Motor neuron (in vitro differentiated cells): ENCODE measurements around the gene IL24. TPM values are rescaled to one million over a fixed set of nuclear protein-coding genes. Genes with fewer than 3 reads are reported as not detected.

Experiments used
- ATAC-seq, 8 experiments: fragments of 200-7000 bp; cut with Tn5 transposase; replicated peaks in 6 of 8; 2 replicates each; pipeline ENCODE4 v1.8.0; 2021; ENCODE audit warnings: mild to moderate bottlenecking in 8 of 8, moderate library complexity in 8 of 8
- H3K27ac ChIP-seq, 2 donors: fragments of 250-450 bp; sonication (Bioruptor Pico); 2 replicates each; pipeline ENCODE4 v1.9.0; 2021; ENCODE audit warnings: antibody characterized with exemption in 2 of 2, mild to moderate bottlenecking in 2 of 2, moderate library complexity in 1 of 2
- H3K4me1 ChIP-seq, 2 donors: fragments of 250-450 bp; sonication (Bioruptor Pico); replicated peaks in 1 of 2; 2 replicates each; pipeline ENCODE4 v1.6.1; 2021; ENCODE audit warnings: antibody characterized with exemption in 2 of 2, mild to moderate bottlenecking in 2 of 2, moderate library complexity in 1 of 2
- H3K4me3 ChIP-seq, 5 donors: fragments of 250-450 bp; sonication (Bioruptor Pico); 2 replicates each; pipeline ENCODE4 v1.9.0; 2021; ENCODE audit warnings: antibody characterized with exemption in 5 of 5, mild to moderate bottlenecking in 5 of 5, moderate library complexity in 4 of 5
- WGBS, 10 experiments: fragments of 450-650 bp; shearing (Covaris generic); methylation state at CpG; one replicate each; pipeline ENCODE4 v1.0.0; 2022; 5-methylcytosine and 5-hydroxymethylcytosine counted together
- in situ Hi-C, 9 experiments: fragments of 400-800 bp; cut with MboI; loops; one replicate each; pipeline ENCODE4 v1.15.0; 2021; ENCODE audit warnings: low sequenced_read_pairs in 9 of 9, low pct_unique_long_range_greater_than_20kb in 2 of 9; ENCODE audit not compliant: unreplicated experiment in 9 of 9
- total RNA-seq, 8 experiments: library from RNA; unstranded; fragments of 300-600 nt; gene quantifications; 2 replicates each; pipeline versions ENCODE4 v1.2.3 to v1.2.4, GENCODE V29; 2022

The IL24 gene
- total RNA-seq, 8 experiments from 2014 or later: 0.17 to 0.38 TPM; not detected in 6

GRCh38 chr1:206899717-206900116 lies 2.5 kb downstream of the IL24 start:
- Histone ChIP-seq H3K4me3 (no peak overlapping the region), H3K27ac (no peak overlapping the region), H3K4me1 (no peaks in the 10 kb centered on the region)
- WGBS, 10 experiments: 40 to 100% (median 67%) methylated on average over 1 to 5 of the region's 5 CpGs; no CpG with 5 or more reads in 3 of the 10 experiments
- ATAC-seq: no peak
- in situ Hi-C loops: loop anchor here in 7 of 9 experiments (25.0 kb wide), 4 partner anchors 162 to 412 kb away; partner anchors contain the start of genes DYRK3 (in 2 of the 7) and EIF2D (in 2 of the 7)

- WGBS, 10 experiments: 50 to 96% (median 80%) methylated on average over 2 to 5 of the region's 7 CpGs; no CpG with 5 or more reads in 3 of the 10 experiments
- H3K27ac ChIP-seq: no peak overlapping the region
- no peak overlapping the region for H3K4me3 ChIP-seq
- in situ Hi-C loops: loop anchor here in 7 of 9 experiments (25.0 kb wide), 4 partner anchors 163 to 413 kb away; partner anchors contain the start of genes DYRK3 (in 2 of the 7) and EIF2D (in 2 of the 7)
- H3K4me1 ChIP-seq: no peaks in the 10 kb centered on the region
- no peak for ATAC-seq
Observed at GRCh38 chr1:206900149-206900548, 2.9 kb downstream of the IL24 start.

GRCh38 chr1:206901944-206902343 lies 4.7 kb downstream of the IL24 start:
- Histone ChIP-seq H3K4me1 (no peaks in the 10 kb centered on the region), H3K4me3 (no peak overlapping the region), H3K27ac (no peak overlapping the region)
- no peak for ATAC-seq
- in situ Hi-C loops: loop anchor here in 7 of 9 experiments (25.0 kb wide), 4 partner anchors 165 to 415 kb away; partner anchors contain the start of genes DYRK3 (in 2 of the 7) and EIF2D (in 2 of the 7)
- 53 to 100% (median 88%) methylated on average over 2 to 6 of the region's 6 CpGs; no CpG with 5 or more reads in 2 of the 10 experiments for WGBS, 10 experiments

- Histone ChIP-seq H3K27ac (no peak overlapping the region), H3K4me3 (no peak overlapping the region), H3K4me1 (no peaks in the 10 kb centered on the region)
- in situ Hi-C loops: loop anchor here in 7 of 9 experiments (25.0 kb wide), 4 partner anchors 165 to 415 kb away; partner anchors contain the start of genes DYRK3 (in 2 of the 7) and EIF2D (in 2 of the 7)
- ATAC-seq: no peak
- 50 to 100% (median 67%) methylated on average over 1 of the region's 1 CpG; no CpG with 5 or more reads in 4 of the 10 experiments for WGBS, 10 experiments
Observed at GRCh38 chr1:206902702-206903101, 5.5 kb downstream of the IL24 start.

- H3K4me3 ChIP-seq: no peak overlapping the region
- 29 to 74% (median 41%) methylated on average over 1 to 2 of the region's 2 CpGs; no CpG with 5 or more reads in 3 of the 10 experiments for WGBS, 10 experiments
- in situ Hi-C loops: loop anchor here in 7 of 9 experiments (25.0 kb wide), 4 partner anchors 166 to 416 kb away; partner anchors contain the start of genes DYRK3 (in 2 of the 7) and EIF2D (in 2 of the 7)
- no peak overlapping the region for H3K27ac ChIP-seq
- ATAC-seq: no peak
- H3K4me1 ChIP-seq: no peaks in the 10 kb centered on the region
Observed at GRCh38 chr1:206903687-206904086, 6.4 kb downstream of the IL24 start.

GRCh38 chr1:206904423-206905142 lies 7.3 kb downstream of the IL24 start:
- no peak for ATAC-seq
- H3K4me1 ChIP-seq: no peaks in the 10 kb centered on the region
- no peak overlapping the region for H3K27ac ChIP-seq
- WGBS, 10 experiments: 11 to 100% (median 68%) methylated on average over 1 to 10 of the region's 10 CpGs
- in situ Hi-C loops: loop anchor here in 7 of 9 experiments (25.0 kb wide), 4 partner anchors 167 to 417 kb away; partner anchors contain the start of genes DYRK3 (in 2 of the 7) and EIF2D (in 2 of the 7)
- H3K4me3 ChIP-seq: no peak overlapping the region

- Histone ChIP-seq H3K4me3 (no peak overlapping the region), H3K27ac (no peak overlapping the region), H3K4me1 (no peaks in the 10 kb centered on the region)
- WGBS, 10 experiments: 10 to 91% (median 53%) methylated on average over 1 to 4 of the region's 4 CpGs
- peak in 3 of 8 experiments; percentile 43 to 82 (median 77) for ATAC-seq
- in situ Hi-C loops: loop anchor here in 7 of 9 experiments (25.0 kb wide), 4 partner anchors 168 to 418 kb away; partner anchors contain the start of genes DYRK3 (in 2 of the 7) and EIF2D (in 2 of the 7)
Observed at GRCh38 chr1:206905295-206906164, 8.3 kb downstream of the IL24 start.

- Histone ChIP-seq H3K4me1 (no peaks in the 10 kb centered on the region), H3K4me3 (no peak overlapping the region), H3K27ac (no peak overlapping the region)
- WGBS, 10 experiments: 60 to 100% (median 94%) methylated on average over 1 to 20 of the region's 23 CpGs; no CpG with 5 or more reads in 2 of the 10 experiments
- ATAC-seq: no peak
- in situ Hi-C loops: loop anchor here in 7 of 9 experiments (25.0 kb wide), 4 partner anchors 170 to 420 kb away; partner anchors contain the start of genes DYRK3 (in 2 of the 7) and EIF2D (in 2 of the 7)
Observed at GRCh38 chr1:206907304-206907991, 10.2 kb downstream of the IL24 start.

- in situ Hi-C loops: loop anchor here in 7 of 9 experiments (25.0 kb wide), 4 partner anchors 171 to 421 kb away; partner anchors contain the start of genes DYRK3 (in 2 of the 7) and EIF2D (in 2 of the 7)
- no peak overlapping the region for H3K27ac ChIP-seq
- H3K4me1 ChIP-seq: no peaks in the 10 kb centered on the region
- no peak overlapping the region for H3K4me3 ChIP-seq
- no peak for ATAC-seq
- WGBS, 10 experiments: 70 to 100% (median 93%) methylated on average over 2 to 10 of the region's 10 CpGs; no CpG with 5 or more reads in 2 of the 10 experiments
Observed at GRCh38 chr1:206908038-206908437, 10.8 kb downstream of the IL24 start.

GRCh38 chr1:206909161-206909882 lies 12.1 kb downstream of the IL24 start:
- ATAC-seq: peak; percentile 63 to 89 (median 82)
- in situ Hi-C loops: loop anchor here in 7 of 9 experiments (25.0 kb wide), 4 partner anchors 172 to 422 kb away; partner anchors contain the start of genes DYRK3 (in 2 of the 7) and EIF2D (in 2 of the 7)
- Histone ChIP-seq H3K4me1 (no peaks in the 10 kb centered on the region), H3K27ac (no peak overlapping the region), H3K4me3 (peak overlapping the region; percentile 37 to 52 (median 39))
- 0 to 33% (median 8%) methylated on average over 2 to 18 of the region's 69 CpGs; no CpG with 5 or more reads in 6 of the 10 experiments for WGBS, 10 experiments

GRCh38 chr1:206909883-206910318 lies 12.7 kb downstream of the IL24 start:
- in situ Hi-C loops: loop anchor here in 8 of 9 experiments (10.0 to 25.0 kb wide), 6 partner anchors 105 to 423 kb away; partner anchors contain the start of genes DYRK3 (in 2 of the 8) and EIF2D (in 2 of the 8)
- no peak for ATAC-seq
- H3K4me1 ChIP-seq: no peaks in the 10 kb centered on the region

More at GRCh38 chr1:206909883-206910318, 12.7 kb downstream of the IL24 start:
- WGBS, 10 experiments: 7 to 60% (median 23%) methylated on average over 1 to 7 of the region's 14 CpGs; no CpG with 5 or more reads in 4 of the 10 experiments
- Histone ChIP-seq H3K27ac (no peak overlapping the region), H3K4me3 (peak overlapping the region; percentile 37 to 52 (median 39))
